Measurements from ENCODE around the gene RAB42.
"Not testable (repeated sequence)": the region's sequence is repeated elsewhere in the genome, so short reads cannot be mapped to it uniquely, and the experiment has no call there.

Gene RAB42

GRCh38 chr1:28591708-28592320 lies at the start of gene RAB42:
RAB42 (plus strand) TSS chr1:28592265; CDS start chr1:28592512, 247 bp downstream.
- DNase-seq, result no peak

- no peak for DNase-seq
Measured at GRCh38 chr1:28545246-28545628, 46.8 kb upstream of the RAB42 start.

DNA sequence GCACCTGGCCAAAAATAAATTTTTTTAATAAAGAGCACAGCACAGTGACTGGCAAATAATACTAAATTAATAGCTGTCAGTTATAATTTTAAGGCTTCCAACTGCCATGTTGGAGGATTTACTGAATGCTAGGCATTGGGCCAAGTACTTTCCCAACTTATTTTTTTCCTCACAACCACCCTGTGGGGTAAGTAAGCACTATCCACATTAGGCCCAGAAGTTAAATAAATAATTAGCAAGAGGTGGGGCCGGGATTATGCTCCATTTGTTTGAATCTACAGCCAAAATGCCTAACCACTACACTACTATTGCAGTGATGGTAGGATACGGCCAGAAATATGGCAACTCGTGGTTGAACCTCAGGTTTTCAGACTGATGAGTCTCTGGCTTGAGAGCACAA lies 43.7 kb upstream of the RAB42 start:
- no peak for DNase-seq

DNA sequence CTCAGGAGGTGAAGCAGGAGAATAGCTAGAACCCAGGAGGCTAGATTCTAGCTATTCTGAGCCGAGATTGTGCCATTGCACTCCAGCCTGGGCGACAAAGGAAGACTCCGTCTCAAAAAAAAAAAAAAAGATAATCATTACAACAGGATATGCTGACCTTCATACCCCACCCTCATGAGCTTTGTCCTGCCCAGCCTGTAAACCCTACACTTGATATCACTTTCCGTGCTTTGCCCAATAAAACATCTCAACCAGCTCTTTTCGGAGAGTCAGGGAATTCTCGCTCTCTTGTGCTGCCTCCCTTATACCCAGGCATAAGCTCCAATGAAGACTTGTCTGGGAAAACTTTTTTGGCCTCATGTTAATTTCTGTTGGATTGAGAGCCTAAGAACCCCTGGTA lies 40.7 kb upstream of the RAB42 start:
- DNase-seq, result no peak

GRCh38 chr1:28552758-28553663 lies 39.1 kb upstream of the RAB42 start, which contains the start of gene TRNAU1AP:
TRNAU1AP (plus strand) TSS chr1:28553085; CDS start chr1:28553111, 26 bp downstream.
- DNase-seq, result peak; percentile 80

DNA sequence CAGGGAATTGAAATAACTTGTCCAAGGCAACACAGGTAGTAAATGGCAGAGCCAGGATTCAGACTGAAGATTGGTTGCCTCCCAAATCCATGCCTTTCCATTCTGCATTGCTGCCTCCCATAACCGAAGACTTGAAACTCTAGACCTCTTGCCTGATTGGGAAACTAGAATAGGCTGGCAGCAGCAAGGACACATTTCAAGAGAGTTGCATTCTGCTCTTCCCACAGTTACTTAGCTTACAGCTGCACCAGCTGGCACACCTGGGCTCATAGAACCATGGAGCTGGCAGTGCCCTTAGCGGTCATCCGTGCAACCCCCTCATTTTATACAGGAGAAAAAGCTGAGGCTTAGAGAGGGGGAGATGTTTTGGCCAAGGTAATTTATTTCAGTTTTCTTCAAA lies 31.2 kb upstream of the RAB42 start:
- DNase-seq, result no peak

GRCh38 chr1:28564310-28564709 lies 27.8 kb upstream of the RAB42 start:
- no peak for DNase-seq

GRCh38 chr1:28565040-28565439 lies 27.0 kb upstream of the RAB42 start:
- no peak for DNase-seq

DNA sequence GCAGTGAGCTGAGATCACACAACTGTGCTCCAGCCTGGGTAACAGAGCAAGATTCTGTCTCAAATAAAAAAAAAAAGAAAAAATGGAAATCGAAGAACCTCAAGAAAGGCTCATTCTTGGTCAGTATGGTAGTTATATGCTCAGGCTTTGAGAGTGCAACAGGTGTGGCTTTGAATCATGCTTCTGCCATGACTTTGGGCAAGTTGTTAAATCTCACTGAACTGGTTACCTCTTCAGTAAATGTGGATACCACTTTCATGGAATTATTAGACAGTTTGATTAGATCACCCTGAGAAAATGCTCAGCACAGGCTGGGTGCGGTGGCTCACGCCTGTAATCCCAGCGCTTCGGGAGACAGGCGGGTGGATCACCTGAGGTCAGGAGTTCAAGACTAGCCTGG lies 26.3 kb upstream of the RAB42 start:
- DNase-seq, result no peak

- DNase-seq, result no peak
Measured at GRCh38 chr1:28566931-28567330, 25.1 kb upstream of the RAB42 start.

DNA sequence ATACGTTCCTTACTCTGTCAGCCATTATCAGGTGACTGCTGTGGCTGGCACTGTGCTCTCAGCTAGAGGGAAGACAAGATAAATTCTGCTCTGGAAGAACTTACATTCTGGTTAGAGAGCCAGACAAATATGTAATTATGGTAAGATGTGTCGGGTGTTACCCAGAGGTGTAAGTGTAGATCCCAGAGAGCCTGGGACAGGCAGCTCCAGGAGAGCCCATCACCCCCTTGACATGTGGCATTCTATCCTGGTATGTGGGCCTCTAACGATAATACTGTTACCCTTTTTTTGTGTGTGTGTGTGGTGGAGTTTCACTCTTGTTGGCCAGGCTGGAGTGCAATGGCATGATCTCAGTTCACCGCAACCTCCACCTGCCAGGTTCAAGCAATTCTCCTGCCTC lies 20.2 kb upstream of the RAB42 start:
- no peak for DNase-seq

GRCh38 chr1:28572891-28573290 lies 19.2 kb upstream of the RAB42 start:
- DNase-seq, result not testable (repeated sequence)

- DNase-seq, result no peak
Measured at GRCh38 chr1:28573564-28573963, 18.5 kb upstream of the RAB42 start.

DNA sequence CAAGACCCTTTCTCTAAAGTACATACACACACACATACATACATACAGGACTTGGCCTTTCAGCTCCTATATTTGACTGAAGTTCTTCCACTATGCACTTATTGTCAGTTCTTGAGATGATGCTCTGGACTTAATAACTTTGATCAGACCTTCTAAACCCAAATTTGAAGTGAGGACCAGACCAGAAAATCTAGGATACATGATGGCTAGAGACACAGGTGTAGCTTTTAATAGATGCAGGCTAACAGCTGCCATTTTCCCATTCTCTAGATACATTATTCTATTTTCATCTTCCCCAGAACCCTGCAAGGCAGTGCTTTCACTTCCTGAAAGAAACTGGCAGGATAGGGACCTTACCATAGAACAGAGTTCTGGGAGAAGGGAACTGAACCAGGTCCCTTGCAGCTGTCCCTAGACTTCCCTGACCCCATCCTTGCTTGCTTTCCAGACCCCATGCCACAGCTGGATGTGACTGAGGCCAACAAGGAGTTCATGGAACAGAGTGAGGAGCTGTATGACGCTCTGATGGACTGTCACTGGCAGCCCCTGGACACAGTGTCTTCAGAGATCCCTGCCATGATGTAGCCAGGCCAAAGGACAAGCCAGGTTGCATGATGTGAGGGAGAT lies 14.9 kb upstream of the RAB42 start:
- no peak for DNase-seq

GRCh38 chr1:28577738-28578536 lies 14.1 kb upstream of the RAB42 start:
- DNase-seq, result no peak

- DNase-seq, result no peak
Measured at GRCh38 chr1:28578696-28579218, 13.3 kb upstream of the RAB42 start.

DNA sequence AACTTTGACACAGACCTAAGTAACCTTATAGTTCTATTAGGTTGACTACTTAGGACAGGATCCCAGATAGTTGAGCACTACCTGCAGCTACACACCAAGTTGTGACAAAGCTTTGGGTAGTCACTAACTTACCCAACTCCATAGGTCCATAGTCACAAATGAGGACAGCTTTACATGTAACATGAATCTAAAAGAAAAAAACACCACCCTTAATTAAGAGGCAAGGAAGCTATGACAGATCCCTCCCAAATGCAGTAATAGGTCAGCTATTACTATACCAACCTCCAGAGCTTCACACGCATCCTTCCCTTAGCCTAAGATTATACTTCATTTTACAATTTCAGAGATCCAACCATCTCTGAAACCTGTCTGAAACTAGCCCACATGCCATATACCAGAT lies 12.7 kb upstream of the RAB42 start:
- no peak for DNase-seq

DNA sequence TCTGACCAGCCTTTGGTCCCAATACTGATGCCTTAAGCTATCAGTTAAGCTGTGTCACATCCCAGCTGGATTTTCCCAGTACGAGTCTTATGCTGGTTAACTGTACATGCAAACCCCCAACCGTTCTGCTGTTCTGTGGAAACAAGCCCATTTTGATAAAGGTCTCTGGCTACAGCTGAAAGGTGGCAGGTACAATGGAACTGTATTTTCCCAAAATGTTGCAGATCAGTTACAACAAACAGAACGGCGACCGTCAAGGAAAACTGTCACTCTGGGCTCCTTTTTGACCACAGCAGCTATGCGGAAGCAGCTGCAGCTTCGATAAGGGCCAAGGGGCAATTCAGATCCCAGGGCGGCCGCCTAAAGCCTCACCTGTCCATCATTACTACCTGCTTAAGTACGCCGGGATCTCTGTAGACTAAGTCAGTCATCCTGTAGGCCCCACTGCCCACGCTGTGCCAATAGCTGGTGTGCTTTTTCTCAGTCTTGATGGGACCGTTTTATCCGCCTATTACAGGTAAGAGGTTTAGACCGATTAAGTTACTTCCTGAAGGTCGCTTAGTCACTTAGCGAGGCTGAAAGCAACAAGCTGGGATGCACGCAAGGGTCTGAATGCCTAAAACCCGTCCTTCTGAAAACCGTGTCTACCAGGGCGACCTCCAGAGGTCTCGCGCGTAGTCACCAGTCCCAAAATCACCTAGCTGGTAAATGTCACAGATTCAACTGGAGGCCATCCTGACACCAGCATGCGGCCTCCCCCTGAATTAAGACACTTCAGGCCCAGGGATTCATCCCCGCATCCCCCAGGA lies 11.1 kb upstream of the RAB42 start:
- DNase-seq, result no peak

- DNase-seq, result peak; percentile 84
Measured at GRCh38 chr1:28581531-28582247, 10.4 kb upstream of the RAB42 start.

- no peak for DNase-seq
Measured at GRCh38 chr1:28582248-28582615, 9.8 kb upstream of the RAB42 start.
